Stimulated activated CD8-positive, alpha-beta memory T cell treated with anti-CD3 and anti-CD28 coated beads, Interleukin-15, amount 100 ng/mL, for 1 hour (primary cell): ENCODE data around the gene SPINK7.
"Not testable (repeated sequence)": the region's sequence is repeated elsewhere in the genome, so short reads cannot be mapped to it uniquely, and the experiment has no call there.

Experiments
- DNase-seq: peaks from one replicate; pipeline ENCODE4 v3.0.0-alpha.2; 2020; ENCODE audit warnings: low read depth

Gene SPINK7

GRCh38 chr5:148312153-148312552 lies at the start of gene SPINK7:
Gene SPINK7 (plus strand): TSS chr5:148312423. CDS start chr5:148312484, 61 bp downstream.
- DNase-seq: no peak

GRCh38 chr5:148267962-148268361 lies 44.3 kb upstream of the SPINK7 start:
- DNase-seq: no peak

GRCh38 chr5:148268566-148268965 lies 43.7 kb upstream of the SPINK7 start, which contains the start of gene SPINK13:
Gene SPINK13 (plus strand): TSS chr5:148268794. CDS start chr5:148270073, 1,279 bp downstream.
- no peak for DNase-seq

GRCh38 chr5:148275129-148275528 lies 37.1 kb upstream of the SPINK7 start:
- DNase-seq: not testable (repeated sequence)

GRCh38 chr5:148280893-148281292 lies 31.3 kb upstream of the SPINK7 start:
- not testable (repeated sequence) for DNase-seq

GRCh38 chr5:148281336-148281735 lies 30.9 kb upstream of the SPINK7 start:
- DNase-seq: not testable (repeated sequence)

GRCh38 chr5:148290271-148291195 lies 21.7 kb upstream of the SPINK7 start:
- no peak for DNase-seq

GRCh38 chr5:148297731-148298130 lies 14.5 kb upstream of the SPINK7 start:
- DNase-seq: no peak

GRCh38 chr5:148306446-148306845 lies 5.8 kb upstream of the SPINK7 start:
- DNase-seq: no peak

- no peak for DNase-seq
These were observed 3.2 kb upstream of the SPINK7 start for GRCh38 chr5:148309019-148309418.

GRCh38 chr5:148309746-148310145 lies 2.5 kb upstream of the SPINK7 start:
- no peak for DNase-seq

GRCh38 chr5:148311484-148311883 lies 739 bp upstream of the SPINK7 start:
- no peak for DNase-seq

- DNase-seq: no peak
These were observed 2.0 kb downstream of the SPINK7 start for GRCh38 chr5:148314187-148314586.

GRCh38 chr5:148314731-148315130 lies 2.5 kb downstream of the SPINK7 start:
- no peak for DNase-seq

- DNase-seq: peak; percentile 1
These were observed 8.1 kb downstream of the SPINK7 start for GRCh38 chr5:148320011-148320963.

- no peak for DNase-seq
These were observed 21.1 kb downstream of the SPINK7 start for GRCh38 chr5:148333262-148333849.

- no peak for DNase-seq
These were observed 23.0 kb downstream of the SPINK7 start, which contains the start of gene SPINK9 for GRCh38 chr5:148335259-148335658. Gene SPINK9 (plus strand): TSS chr5:148335559. CDS start chr5:148335614, 55 bp downstream.

- DNase-seq: no peak
These were observed 24.6 kb downstream of the SPINK7 start for GRCh38 chr5:148336704-148337435.

GRCh38 chr5:148342371-148343045 lies 30.3 kb downstream of the SPINK7 start:
- no peak for DNase-seq

GRCh38 chr5:148343046-148343407 lies 30.8 kb downstream of the SPINK7 start:
- no peak for DNase-seq
